Myocyte (in vitro differentiated cells): ENCODE results near the gene SHISAL2A. TPM values are rescaled to one million over a fixed set of nuclear protein-coding genes. Genes with fewer than 3 reads are reported as not detected.
A peak's percentile ranks its signal among the peaks of the same experiment; 100 is the strongest.
"Not testable (repeated sequence)": the region's sequence is repeated elsewhere in the genome, so short reads cannot be mapped to it uniquely, and the experiment has no call there.

Source experiments
- DNase-seq: peaks from one replicate; pipeline ENCODE4 v3.0.0-alpha.2; 2012; ENCODE audit warnings: low read depth
- total RNA-seq: library from RNA; depleted of rRNA; stranded (reverse); fragments of >200 nt; gene quantifications from 2 replicates; pipeline ENCODE4 v1.2.3, GENCODE V29; 2014

Gene SHISAL2A
- total RNA-seq, 1 donor from 2014 or later = not detected

DNA sequence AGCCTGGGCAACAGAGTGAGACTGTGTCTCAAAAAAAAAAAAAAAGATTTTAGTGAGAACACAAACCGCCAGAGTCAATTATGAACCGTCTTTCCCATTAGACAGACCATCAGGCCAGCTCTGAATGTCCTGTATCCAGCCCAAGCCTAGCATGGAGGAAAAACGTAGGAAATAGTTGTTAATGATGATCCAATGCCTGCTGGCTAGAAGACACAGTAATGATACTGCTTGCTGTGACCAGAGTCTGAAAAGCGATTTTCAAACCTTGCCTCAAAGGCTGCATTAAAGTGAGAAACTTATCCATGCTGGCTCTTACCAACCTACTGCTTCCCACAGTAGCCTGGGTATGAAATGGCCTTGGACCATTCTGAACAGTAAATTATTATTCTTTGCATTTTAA, 48.2 kb downstream of the SHISAL2A start:
- DNase-seq = no peak

GRCh38 chr1:52683367-52683940, 50.5 kb downstream of the SHISAL2A start:
- DNase-seq = no peak

- no peak for DNase-seq
Measured at GRCh38 chr1:52684545-52684944, 51.6 kb downstream of the SHISAL2A start.

GRCh38 chr1:52686261-52686751, 53.3 kb downstream of the SHISAL2A start:
- DNase-seq = peak; percentile 75

GRCh38 chr1:52686830-52687229, 53.9 kb downstream of the SHISAL2A start:
- DNase-seq = no peak

- peak; percentile 64 for DNase-seq
Measured at GRCh38 chr1:52691821-52692220, 58.9 kb downstream of the SHISAL2A start.

DNA sequence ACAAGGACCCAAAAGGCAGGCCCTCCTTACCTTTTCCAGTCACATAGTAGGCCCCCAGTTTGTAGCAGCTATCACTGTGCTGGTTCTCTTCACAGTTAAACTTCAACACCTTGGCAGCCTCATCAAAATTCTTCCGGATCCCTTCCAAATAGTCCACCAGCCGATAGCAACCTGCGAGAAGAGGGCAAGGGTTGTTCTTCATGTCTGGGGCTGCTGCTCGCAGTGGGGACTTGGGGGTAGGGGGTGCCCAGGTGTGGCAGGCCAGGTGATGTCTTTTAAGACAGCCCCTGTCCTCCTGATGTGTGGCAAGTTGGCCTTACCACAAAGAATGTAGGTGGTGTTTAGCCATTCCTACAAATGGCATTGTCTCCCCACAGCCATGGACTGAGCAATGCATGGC, 59.7 kb downstream of the SHISAL2A start:
- no peak for DNase-seq

DNA sequence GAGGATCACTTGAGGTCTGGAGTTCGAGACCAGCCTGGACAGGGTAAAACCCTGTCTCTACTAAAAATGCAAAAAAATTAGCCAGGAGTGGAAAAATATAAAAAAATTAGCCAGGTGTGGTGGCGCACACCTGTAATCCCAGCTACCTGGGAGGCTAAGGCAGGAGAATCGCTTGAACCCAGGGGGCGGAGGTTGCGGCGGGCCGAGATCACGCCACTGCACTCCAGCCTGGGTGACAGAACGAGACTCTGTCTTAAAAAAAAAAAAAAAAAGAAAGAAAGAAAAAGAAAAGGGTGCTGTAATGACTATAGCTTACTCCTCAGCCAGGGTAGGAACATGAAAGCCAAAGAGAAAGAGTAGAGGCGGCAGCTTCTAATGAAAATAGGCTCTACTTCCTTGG, 60.4 kb downstream of the SHISAL2A start:
- DNase-seq = not testable (repeated sequence)

DNA sequence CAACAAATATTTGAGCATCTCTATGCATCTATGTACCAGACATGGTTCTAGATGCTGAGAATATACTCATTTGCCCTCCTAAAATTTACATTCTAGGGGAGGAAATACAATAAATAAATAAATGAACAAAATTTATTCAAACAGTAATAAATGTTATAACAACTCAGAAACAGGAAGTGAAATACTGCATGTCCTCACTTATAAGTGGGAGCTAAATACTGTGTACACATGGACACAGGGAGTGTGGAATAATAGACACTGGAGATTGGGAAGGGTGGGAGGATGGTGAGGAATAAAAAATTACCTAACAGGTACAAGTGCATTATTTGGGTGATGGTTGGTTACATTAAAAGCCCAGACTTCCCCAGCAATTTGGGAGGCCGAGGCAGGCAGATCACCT, 60.9 kb downstream of the SHISAL2A start:
- no peak for DNase-seq

DNA sequence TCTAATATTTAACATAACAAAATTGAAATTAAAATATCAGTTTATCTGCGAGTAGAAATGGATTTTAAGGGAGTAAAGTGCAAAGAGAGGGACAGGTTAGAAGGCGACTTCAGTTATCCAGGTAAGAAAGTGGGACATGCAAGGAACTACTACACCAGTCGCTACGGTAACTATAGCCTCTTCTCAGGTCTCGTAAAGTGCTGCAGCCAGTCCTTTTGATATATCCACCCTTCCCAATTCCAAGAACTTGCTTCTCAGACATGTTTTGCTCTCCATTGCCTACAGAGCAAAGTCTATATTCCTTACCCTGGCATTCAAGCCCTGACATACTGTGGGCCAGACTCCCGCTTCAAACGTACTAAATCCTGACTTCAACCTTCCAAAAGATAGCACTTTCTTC, 62.7 kb downstream of the SHISAL2A start:
- no peak for DNase-seq

DNA sequence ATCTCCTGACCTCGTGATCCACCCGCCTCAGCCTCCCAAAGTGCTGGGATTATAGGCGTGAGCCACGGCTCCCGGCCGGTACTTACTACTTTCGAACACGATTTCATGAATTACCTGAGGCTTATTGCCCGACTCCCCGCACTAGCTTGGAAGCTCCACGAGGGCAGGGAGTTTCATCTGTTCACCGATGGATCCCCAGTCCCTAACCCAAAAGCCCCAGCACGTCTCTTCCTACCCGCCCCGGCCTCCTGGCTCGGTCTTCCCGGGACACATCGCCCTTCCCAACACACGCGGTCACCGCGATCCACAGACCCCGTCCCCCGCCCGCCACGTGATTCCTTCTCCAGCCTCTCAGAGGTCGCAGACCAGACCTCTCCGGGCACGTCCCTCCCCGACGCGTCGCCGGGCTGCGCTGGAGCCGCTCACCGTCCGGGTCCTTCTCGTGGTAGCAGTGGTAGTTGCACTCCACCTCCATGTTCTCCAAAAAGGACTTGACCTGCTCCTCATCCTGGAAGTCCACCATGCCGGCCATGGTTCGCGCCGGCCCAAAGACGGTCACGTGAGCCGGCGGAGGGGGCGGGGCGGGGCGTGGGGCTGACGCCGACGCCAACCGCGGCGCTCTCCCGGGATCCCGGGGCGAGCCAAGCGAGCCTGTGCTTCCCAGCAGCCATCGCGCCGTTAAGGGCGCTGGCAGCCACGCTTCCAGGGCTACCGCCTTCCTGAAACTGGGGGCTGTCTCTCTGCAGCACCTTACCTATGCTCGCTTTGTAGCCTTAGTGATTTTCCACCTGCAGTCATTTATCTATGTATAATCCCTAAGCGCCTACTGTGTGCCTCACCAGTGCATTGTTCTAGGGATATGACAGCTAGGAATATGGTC, 65.1 kb downstream of the SHISAL2A start, which contains the start of gene COA7:
TSS of gene COA7 (minus strand) at position 553 of the 880 bp plus-strand sequence. CDS start at position 532, 21 bp downstream.
- peak; percentile 90 for DNase-seq

DNA sequence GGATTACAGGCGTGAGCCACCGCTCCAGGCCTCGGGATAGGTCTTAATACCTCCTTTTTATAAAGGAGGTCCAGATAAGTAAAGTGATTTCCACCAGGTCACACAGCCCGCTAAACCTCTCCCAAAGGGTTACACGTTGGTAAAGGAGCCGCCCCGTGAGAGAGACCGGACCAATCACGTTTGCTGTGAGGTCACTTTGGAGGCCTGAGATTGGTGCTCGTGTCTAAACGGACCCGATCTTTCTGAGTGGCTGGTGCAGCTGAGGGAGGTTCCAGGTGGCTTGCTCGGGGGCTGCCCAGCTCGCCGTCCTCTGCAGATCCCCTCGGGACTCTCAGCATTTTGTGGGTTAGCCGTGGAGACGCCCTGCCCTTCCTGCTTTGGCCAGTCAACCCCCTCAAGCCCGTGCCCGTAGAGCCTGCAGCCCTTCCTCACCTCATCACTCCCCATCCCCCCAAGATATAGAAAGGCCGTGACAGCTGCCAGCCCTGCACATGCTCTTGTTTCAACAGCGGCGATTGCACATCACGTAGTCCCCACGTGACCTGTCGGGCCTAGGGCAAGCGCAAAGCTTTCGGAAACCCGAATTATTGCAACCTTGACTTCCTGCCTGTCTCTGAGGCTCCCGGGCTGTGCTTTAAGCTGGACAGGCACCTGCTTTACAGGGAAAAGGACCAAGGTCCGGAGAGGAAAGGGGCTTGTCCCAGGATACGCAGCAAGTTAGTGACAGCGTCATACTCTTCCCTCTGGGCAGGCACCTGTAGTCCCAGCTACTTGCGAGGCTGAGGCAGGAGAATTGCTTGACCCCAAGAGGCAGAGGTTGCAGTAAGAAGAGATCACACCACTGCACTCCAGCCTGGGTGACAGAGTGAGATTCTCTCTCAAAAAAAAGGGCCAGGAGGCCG, 70.2 kb downstream of the SHISAL2A start:
- DNase-seq = peak; percentile 97

DNA sequence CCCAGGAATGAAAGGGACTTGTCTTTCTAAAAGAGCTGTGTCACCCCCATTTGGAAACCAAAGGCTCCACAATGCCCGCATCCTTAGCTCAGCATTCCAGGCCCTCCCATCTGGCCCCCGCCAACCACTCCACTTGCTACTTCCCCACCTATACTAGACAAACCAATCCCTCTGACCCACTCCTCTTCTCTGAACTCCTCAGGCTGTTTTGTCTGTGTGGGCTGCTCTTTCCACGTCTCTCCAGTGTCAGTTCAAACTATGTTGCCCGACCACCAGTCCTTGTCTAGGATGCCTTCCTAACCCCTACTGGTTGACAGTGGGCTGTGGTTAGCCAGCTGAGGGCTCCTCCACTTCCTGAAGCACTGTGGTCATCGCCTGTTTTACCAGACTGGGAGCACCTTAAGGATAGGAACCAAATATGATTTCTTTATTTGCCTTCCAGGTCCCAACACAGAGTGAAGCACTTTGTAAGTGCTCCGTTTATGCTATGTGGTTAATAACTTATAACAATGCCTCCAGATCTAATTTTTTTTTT, 73.2 kb downstream of the SHISAL2A start:
- peak; percentile 82 for DNase-seq

Other genes starting within 250 kb of the SHISAL2A start
- 0.11 and 0.42 TPM in 2 replicates for gene ORC1, start 228.7 kb upstream of the SHISAL2A start, total RNA-seq
- 11.2 TPM in 2 replicates for gene PRPF38A, start 228.6 kb upstream of the SHISAL2A start, total RNA-seq
- gene TUT4, start 80.1 kb upstream of the SHISAL2A start, total RNA-seq = 30.9 and 66.6 TPM in 2 replicates
- gene GPX7, start 30.8 kb upstream of the SHISAL2A start, total RNA-seq = 33.8 and 103 TPM in 2 replicates
- 8.4 and 15.8 TPM in 2 replicates for gene COA7, start 65.2 kb downstream of the SHISAL2A start, total RNA-seq
- gene ZYG11B, start 93.3 kb downstream of the SHISAL2A start, total RNA-seq = 39.8 and 57.3 TPM in 2 replicates
- gene ZYG11A, start 209.6 kb downstream of the SHISAL2A start, total RNA-seq = 0.10 TPM in 1 of 2 replicates, not detected in the other